A673 (cell line): ENCODE measurements around the gene NKD2. TPM values are rescaled to one million over a fixed set of nuclear protein-coding genes. Genes with fewer than 3 reads are reported as not detected.

Source experiments
- BruUV-seq: library from RNA; stranded (reverse); fragments of 400-500 nt; replicated peaks from 2 replicates; lab custom pipeline; 2021; lab: Mats Ljungman, UMichigan
- CTCF ChIA-PET: fragments of 300-600 bp; sonication (Branson Sonifier 250); formaldehyde crosslinking; loops from one replicate; lab custom pipeline; 2022; ENCODE audit warnings: antibody characterized with exemption; lab: Charles Lee
- POLR2A ChIA-PET: fragments of 300-600 bp; sonication (Branson Sonifier 250); formaldehyde crosslinking; loops from one replicate; lab custom pipeline; 2022; ENCODE audit warnings: antibody characterized with exemption; ENCODE audit not compliant: low non-redundant PET; lab: Charles Lee
- DNase-seq: peaks from one replicate; pipeline ENCODE4 v3.0.0-alpha.2; 2015; ENCODE audit warnings: low spot score
- H3K27ac ChIP-seq: fragments of 200-600 bp; sonication (generic); 2 replicates; pipeline ENCODE4 v1.5.1; 2016; ENCODE audit warnings: mixed run types, low read depth, mild to moderate bottlenecking, mixed read lengths, antibody characterized with exemption, low read length; ENCODE audit not compliant: poor library complexity, severe bottlenecking
- H3K27me3 ChIP-seq: fragments of 200-600 bp; sonication (generic); replicated peaks from 2 replicates; pipeline ENCODE4 v1.6.1; 2017; ENCODE audit warnings: mixed run types, low read depth, mild to moderate bottlenecking, mixed read lengths, antibody characterized with exemption, low read length; ENCODE audit not compliant: insufficient read depth, poor library complexity
- H3K36me3 ChIP-seq: fragments of 200-600 bp; sonication (generic); 2 replicates; pipeline ENCODE4 v1.6.1; 2016; ENCODE audit warnings: mixed run types, mild to moderate bottlenecking, mixed read lengths, antibody characterized with exemption, low read length; ENCODE audit not compliant: insufficient read depth, poor library complexity, severe bottlenecking
- H3K4me1 ChIP-seq: fragments of 200-600 bp; sonication (generic); 2 replicates; pipeline ENCODE4 v1.6.1; 2017; ENCODE audit warnings: mixed run types, mild to moderate bottlenecking, mixed read lengths, antibody characterized with exemption, low read length; ENCODE audit not compliant: insufficient read depth, poor library complexity, severe bottlenecking
- H3K4me3 ChIP-seq: fragments of 200-600 bp; sonication (generic); 2 replicates; pipeline ENCODE4 v1.5.1; 2016; ENCODE audit warnings: low read depth, mixed run types, mild to moderate bottlenecking, mixed read lengths, low read length; ENCODE audit not compliant: poor library complexity, severe bottlenecking
- H3K9me3 ChIP-seq: fragments of 200-600 bp; sonication (generic); 2 replicates; pipeline ENCODE4 v1.6.1; 2016; ENCODE audit warnings: mixed run types, low read depth, mild to moderate bottlenecking, mixed read lengths, antibody characterized with exemption, low read length; ENCODE audit not compliant: poor library complexity, severe bottlenecking
- EZH2 ChIP-seq: fragments of 200-600 bp; sonication (generic); IDR thresholded peaks from 2 replicates; pipeline ENCODE4 v1.6.1; 2017; ENCODE audit warnings: borderline replicate concordance, low read depth, mild to moderate bottlenecking, mixed read lengths, antibody characterized with exemption, low read length; ENCODE audit not compliant: poor library complexity, severe bottlenecking
- intact Hi-C: fragments of 100-400 bp; cut with micrococcal nuclease; formaldehyde crosslinking; loops from one replicate; pipeline ENCODE4 v1.10.0; 2022; ENCODE audit not compliant: unreplicated experiment
- total RNA-seq: library from RNA; stranded (reverse); gene quantifications from 2 replicates; pipeline ENCODE4 v1.2.3, GENCODE V29; 2021
- TF ChIP-seq, protein P1 (sequence below): fragments of 300-800, 200-600 bp; sonication (generic); conservative IDR thresholded peaks from 2 replicates; pipeline ENCODE4 v1.5.1; 2017; ENCODE audit warnings: low read depth, mild to moderate bottlenecking, antibody characterized with exemption, low read length, moderate library complexity, mixed read lengths

The NKD2 gene
- total RNA-seq, 1 experiment from 2014 or later = 23.5 TPM

GRCh38 chr5:964821-965220 is 43.8 kb upstream of the NKD2 start:
- no peaks in the 10 kb centered on the region for H3K36me3 ChIP-seq
- POLR2A ChIA-PET = no interaction called here
- H3K27ac ChIP-seq = no peak overlapping the region
- no TSS peak for BruUV-seq
- H3K4me3 ChIP-seq = no peak overlapping the region
- CTCF ChIA-PET = no interaction called here
- no peaks in the 10 kb centered on the region for H3K27me3 ChIP-seq
- TF ChIP-seq, protein P1, sequence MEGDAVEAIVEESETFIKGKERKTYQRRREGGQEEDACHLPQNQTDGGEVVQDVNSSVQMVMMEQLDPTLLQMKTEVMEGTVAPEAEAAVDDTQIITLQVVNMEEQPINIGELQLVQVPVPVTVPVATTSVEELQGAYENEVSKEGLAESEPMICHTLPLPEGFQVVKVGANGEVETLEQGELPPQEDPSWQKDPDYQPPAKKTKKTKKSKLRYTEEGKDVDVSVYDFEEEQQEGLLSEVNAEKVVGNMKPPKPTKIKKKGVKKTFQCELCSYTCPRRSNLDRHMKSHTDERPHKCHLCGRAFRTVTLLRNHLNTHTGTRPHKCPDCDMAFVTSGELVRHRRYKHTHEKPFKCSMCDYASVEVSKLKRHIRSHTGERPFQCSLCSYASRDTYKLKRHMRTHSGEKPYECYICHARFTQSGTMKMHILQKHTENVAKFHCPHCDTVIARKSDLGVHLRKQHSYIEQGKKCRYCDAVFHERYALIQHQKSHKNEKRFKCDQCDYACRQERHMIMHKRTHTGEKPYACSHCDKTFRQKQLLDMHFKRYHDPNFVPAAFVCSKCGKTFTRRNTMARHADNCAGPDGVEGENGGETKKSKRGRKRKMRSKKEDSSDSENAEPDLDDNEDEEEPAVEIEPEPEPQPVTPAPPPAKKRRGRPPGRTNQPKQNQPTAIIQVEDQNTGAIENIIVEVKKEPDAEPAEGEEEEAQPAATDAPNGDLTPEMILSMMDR = no peak
- no peak for TF ChIP-seq EZH2
- H3K9me3 ChIP-seq = no peaks in the 10 kb centered on the region
- intact Hi-C loops = no loop called here
- DNase-seq = no peak
- peaks cover 14% of the 10 kb centered on the region for H3K4me1 ChIP-seq

- intact Hi-C loops = no loop called here
- peaks cover 14% of the 10 kb centered on the region for H3K4me1 ChIP-seq
- ChIA-PET POLR2A (no interaction called here), CTCF (no interaction called here)
- H3K27ac ChIP-seq = no peak overlapping the region
- no TSS peak for BruUV-seq
- no peak for DNase-seq
- H3K9me3 ChIP-seq = no peaks in the 10 kb centered on the region
- TF ChIP-seq, protein P1 = no peak
- no peak for TF ChIP-seq EZH2
- no peaks in the 10 kb centered on the region for H3K36me3 ChIP-seq
- H3K4me3 ChIP-seq = no peak overlapping the region
- H3K27me3 ChIP-seq = no peaks in the 10 kb centered on the region
Observed at GRCh38 chr5:965604-966344, 42.8 kb upstream of the NKD2 start.

DNA sequence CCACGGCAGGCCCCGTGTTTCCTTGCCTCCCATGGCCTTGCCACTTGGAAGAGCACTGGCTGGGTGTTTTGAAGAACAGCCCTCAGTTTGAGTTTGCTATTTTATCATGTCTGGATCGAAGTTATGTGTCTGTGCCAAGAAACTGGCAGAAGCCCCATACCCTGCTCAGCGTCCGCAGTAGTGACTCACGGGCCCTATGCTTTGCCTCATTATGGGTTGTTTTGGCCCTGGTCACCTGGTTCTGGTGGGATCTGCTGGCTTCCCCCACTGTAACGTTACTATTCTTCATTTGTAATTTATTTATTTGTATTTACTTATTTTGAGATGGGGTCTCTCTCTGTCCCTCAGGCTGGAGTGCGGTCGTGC is 42.3 kb upstream of the NKD2 start:
- Histone ChIP-seq H3K36me3 (no peaks in the 10 kb centered on the region), H3K4me3 (no peak overlapping the region), H3K27me3 (no peaks in the 10 kb centered on the region), H3K27ac (no peak overlapping the region), H3K4me1 (peaks cover 14% of the 10 kb centered on the region), H3K9me3 (no peaks in the 10 kb centered on the region)
- ChIA-PET CTCF (no interaction called here), POLR2A (no interaction called here)
- BruUV-seq = no TSS peak
- no peak for DNase-seq
- intact Hi-C loops = no loop called here
- TF ChIP-seq, protein P1 = no peak
- TF ChIP-seq EZH2 = no peak
